SK-N-SH (cell line): ENCODE data around the gene SGMS2. TPM values are rescaled to one million over a fixed set of nuclear protein-coding genes. Genes with fewer than 3 reads are reported as not detected.

Experiments used
- CTCF ChIA-PET: fragments of 300-600, 350-600 bp; formaldehyde crosslinking; extraction: SDS; loops from one replicate; lab custom pipeline; 2021; lab: Yijun Ruan, JAX
- POLR2A ChIA-PET: fragments of 350-600 bp; sonication (Branson Sonifier 250); formaldehyde crosslinking; extraction: SDS; loops from one replicate; lab custom pipeline; 2020; ENCODE audit warnings: antibody characterized with exemption, inconsistent platforms; lab: Yijun Ruan, JAX
- DNase-seq: peaks from one replicate; pipeline ENCODE4 v3.0.0; 2012
- H2AFZ ChIP-seq: fragments of 200-600 bp; sonication (generic); 2 replicates; pipeline ENCODE4 v1.8.1; 2016; ENCODE audit warnings: antibody characterized with exemption, mild to moderate bottlenecking, low read depth
- H3F3A ChIP-seq: fragments of 200-600 bp; sonication (generic); replicated peaks from 2 replicates; pipeline ENCODE3; 2016; ENCODE audit warnings: antibody characterized with exemption, mild to moderate bottlenecking; ENCODE audit not compliant: insufficient read depth
- H3K27ac ChIP-seq, 2 experiments: fragments of 200-500 bp in 1 of 2; fragments of 200-600 bp in 1 of 2; sonication (Bioruptor generic) in 1 of 2; sonication (generic), shearing (Covaris generic) in 1 of 2; 2 replicates each; pipeline versions ENCODE4 v1.5.1 to v1.6.1; 2014 to 2016; ENCODE audit warnings: low read depth in 2 of 2, inconsistent platforms in 1 of 2, low read length in 1 of 2, mild to moderate bottlenecking in 1 of 2, mixed read lengths in 1 of 2
- H3K27me3 ChIP-seq: fragments of 200-600 bp; sonication (generic), shearing (Covaris generic); 2 replicates; pipeline ENCODE4 v1.6.1; 2016; ENCODE audit warnings: mixed run types; ENCODE audit not compliant: insufficient read depth
- H3K36me3 ChIP-seq, 2 experiments: fragments of 200-500 bp in 1 of 2; fragments of 200-600 bp in 1 of 2; sonication (Bioruptor generic) in 1 of 2; sonication (generic) in 1 of 2; replicated peaks in 1 of 2; 2 replicates each; pipeline versions ENCODE3 to v1.5.1; 2014 to 2016; ENCODE audit warnings: low read length in 1 of 2, mild to moderate bottlenecking in 1 of 2; ENCODE audit not compliant: insufficient read depth in 2 of 2, control insufficient read depth in 1 of 2
- H3K4me1 ChIP-seq, 2 experiments: fragments of 200-500 bp in 1 of 2; fragments of 200-600 bp in 1 of 2; sonication (Bioruptor generic) in 1 of 2; sonication (generic), shearing (Covaris generic) in 1 of 2; 2 replicates each; pipeline versions ENCODE4 v1.5.1 to v1.6.1; 2014 to 2016; ENCODE audit warnings: low read depth in 1 of 2, low read length in 1 of 2, mixed run types in 1 of 2; ENCODE audit not compliant: insufficient read depth in 2 of 2, control insufficient read depth in 1 of 2
- H3K4me2 ChIP-seq: fragments of 200-600 bp; sonication (generic), shearing (Covaris generic); 2 replicates; pipeline ENCODE4 v1.6.1; 2017; ENCODE audit warnings: mixed run types
- H3K4me3 ChIP-seq, 2 experiments: fragments of 200-500 bp in 1 of 2; fragments of 200-600 bp in 1 of 2; sonication (Bioruptor generic) in 1 of 2; sonication (generic), shearing (Covaris generic) in 1 of 2; 2 replicates each; pipeline versions ENCODE4 v1.5.1 to v1.8.1; 2014 to 2016; ENCODE audit warnings: low read depth in 2 of 2, inconsistent platforms in 1 of 2, low read length in 1 of 2, mild to moderate bottlenecking in 1 of 2, mixed read lengths in 1 of 2, moderate library complexity in 1 of 2
- H3K79me2 ChIP-seq: fragments of 200-600 bp; sonication (generic); 2 replicates; pipeline ENCODE4 v1.8.1; 2017; ENCODE audit warnings: mild to moderate bottlenecking; ENCODE audit not compliant: insufficient read depth
- H3K9ac ChIP-seq: fragments of 200-600 bp; sonication (generic); 2 replicates; pipeline ENCODE4 v1.6.1; 2017; ENCODE audit warnings: mixed run types
- H3K9me2 ChIP-seq: fragments of 200-600 bp; sonication (generic); 2 replicates; pipeline ENCODE4 v1.6.1; 2017; ENCODE audit warnings: mixed run types
- H3K9me3 ChIP-seq: fragments of 200-600 bp; sonication (generic); 2 replicates; pipeline ENCODE4 v1.6.1; 2017; ENCODE audit warnings: mixed run types, mild to moderate bottlenecking, moderate library complexity
- H4K20me1 ChIP-seq: fragments of 200-600 bp; sonication (generic); 2 replicates; pipeline ENCODE4 v1.6.1; 2017; ENCODE audit warnings: mild to moderate bottlenecking, mixed run types; ENCODE audit not compliant: insufficient read depth
- ELF1 ChIP-seq: IDR thresholded peaks from 2 replicates; pipeline ENCODE4 v1.4.0; 2012
- FOXJ3 ChIP-seq: sonication (generic); formaldehyde crosslinking; IDR thresholded peaks from 2 replicates; pipeline ENCODE4 v1.5.1; 2020; ENCODE audit warnings: mild to moderate bottlenecking, missing genetic modification reagents
- GABPA ChIP-seq: IDR thresholded peaks from 2 replicates; pipeline ENCODE4 v1.4.0; 2012; ENCODE audit warnings: low read depth, mild to moderate bottlenecking
- IRF3 ChIP-seq: fragments of 150-350 bp; IDR thresholded peaks from 2 replicates; pipeline ENCODE4 v1.6.1; 2016; ENCODE audit warnings: mild to moderate bottlenecking, low read depth, low read length
- MEF2A ChIP-seq: IDR thresholded peaks from 2 replicates; pipeline ENCODE4 v1.4.0; 2012; ENCODE audit warnings: low read depth, borderline replicate concordance
- RXRA ChIP-seq: IDR thresholded peaks from 2 replicates; pipeline ENCODE4 v1.4.0; 2012; ENCODE audit warnings: low read depth, mild to moderate bottlenecking, borderline replicate concordance
- WGBS: methylation state at CpG from one replicate; pipeline ENCODE4 v1.1.6; 2017; ENCODE audit warnings: low lambda C conversion rate; 5-methylcytosine and 5-hydroxymethylcytosine counted together
- polyA plus RNA-seq, 3 experiments: library from polyadenylated mRNA; depleted of rRNA; stranded (reverse); fragments of >200 nt; gene quantifications; 2 replicates each; pipeline ENCODE4 v1.2.3, GENCODE V29; 2012
- TF ChIP-seq, protein P1 (sequence below): IDR thresholded peaks from 2 replicates; pipeline ENCODE4 v1.4.0; 2012; ENCODE audit warnings: low read depth, borderline replicate concordance
- TF ChIP-seq, protein P2 (sequence below): IDR thresholded peaks from 2 replicates; pipeline ENCODE4 v1.6.1; 2012; ENCODE audit warnings: mild to moderate bottlenecking, low read depth, low read length, moderate library complexity
- TF ChIP-seq, protein P3 (sequence below): IDR thresholded peaks from 2 replicates; pipeline ENCODE4 v1.4.0; 2012; ENCODE audit warnings: low read depth, borderline replicate concordance
- TF ChIP-seq, protein P4 (sequence below): IDR thresholded peaks from 2 replicates; pipeline ENCODE4 v1.4.0; 2012; ENCODE audit warnings: low read depth

The SGMS2 gene
- polyA plus RNA-seq, 1 of the 3 experiments (the other 2 are of a cell fraction): 0.82 TPM

DNA sequence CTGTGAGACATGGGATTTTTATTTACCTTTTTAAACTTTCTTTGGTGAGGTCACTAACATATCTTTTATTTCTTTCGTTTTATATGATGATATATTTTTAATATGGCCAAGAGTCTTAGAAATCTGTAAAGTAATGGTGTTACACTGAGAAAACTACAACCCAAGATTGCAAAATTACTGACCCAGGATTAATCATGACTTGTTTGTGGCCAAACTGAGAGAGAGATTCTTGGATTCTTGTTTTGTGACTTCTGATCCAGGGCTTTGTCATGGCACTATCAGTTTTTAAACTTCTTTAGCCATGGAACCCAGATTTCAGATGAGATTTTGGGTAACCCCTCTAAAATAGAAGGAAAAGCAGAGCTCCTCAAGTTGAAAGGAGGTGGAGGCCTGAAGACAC is 42.0 kb downstream of the SGMS2 start (continued):
- TF ChIP-seq ELF1 (no peak), MEF2A (no peak), FOXJ3 (CRISPR knock-in tag) (no peak), RXRA (no peak)
- TF ChIP-seq, protein P1, sequence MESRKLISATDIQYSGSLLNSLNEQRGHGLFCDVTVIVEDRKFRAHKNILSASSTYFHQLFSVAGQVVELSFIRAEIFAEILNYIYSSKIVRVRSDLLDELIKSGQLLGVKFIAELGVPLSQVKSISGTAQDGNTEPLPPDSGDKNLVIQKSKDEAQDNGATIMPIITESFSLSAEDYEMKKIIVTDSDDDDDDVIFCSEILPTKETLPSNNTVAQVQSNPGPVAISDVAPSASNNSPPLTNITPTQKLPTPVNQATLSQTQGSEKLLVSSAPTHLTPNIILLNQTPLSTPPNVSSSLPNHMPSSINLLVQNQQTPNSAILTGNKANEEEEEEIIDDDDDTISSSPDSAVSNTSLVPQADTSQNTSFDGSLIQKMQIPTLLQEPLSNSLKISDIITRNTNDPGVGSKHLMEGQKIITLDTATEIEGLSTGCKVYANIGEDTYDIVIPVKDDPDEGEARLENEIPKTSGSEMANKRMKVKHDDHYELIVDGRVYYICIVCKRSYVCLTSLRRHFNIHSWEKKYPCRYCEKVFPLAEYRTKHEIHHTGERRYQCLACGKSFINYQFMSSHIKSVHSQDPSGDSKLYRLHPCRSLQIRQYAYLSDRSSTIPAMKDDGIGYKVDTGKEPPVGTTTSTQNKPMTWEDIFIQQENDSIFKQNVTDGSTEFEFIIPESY: no peak
- TF ChIP-seq, protein P2, sequence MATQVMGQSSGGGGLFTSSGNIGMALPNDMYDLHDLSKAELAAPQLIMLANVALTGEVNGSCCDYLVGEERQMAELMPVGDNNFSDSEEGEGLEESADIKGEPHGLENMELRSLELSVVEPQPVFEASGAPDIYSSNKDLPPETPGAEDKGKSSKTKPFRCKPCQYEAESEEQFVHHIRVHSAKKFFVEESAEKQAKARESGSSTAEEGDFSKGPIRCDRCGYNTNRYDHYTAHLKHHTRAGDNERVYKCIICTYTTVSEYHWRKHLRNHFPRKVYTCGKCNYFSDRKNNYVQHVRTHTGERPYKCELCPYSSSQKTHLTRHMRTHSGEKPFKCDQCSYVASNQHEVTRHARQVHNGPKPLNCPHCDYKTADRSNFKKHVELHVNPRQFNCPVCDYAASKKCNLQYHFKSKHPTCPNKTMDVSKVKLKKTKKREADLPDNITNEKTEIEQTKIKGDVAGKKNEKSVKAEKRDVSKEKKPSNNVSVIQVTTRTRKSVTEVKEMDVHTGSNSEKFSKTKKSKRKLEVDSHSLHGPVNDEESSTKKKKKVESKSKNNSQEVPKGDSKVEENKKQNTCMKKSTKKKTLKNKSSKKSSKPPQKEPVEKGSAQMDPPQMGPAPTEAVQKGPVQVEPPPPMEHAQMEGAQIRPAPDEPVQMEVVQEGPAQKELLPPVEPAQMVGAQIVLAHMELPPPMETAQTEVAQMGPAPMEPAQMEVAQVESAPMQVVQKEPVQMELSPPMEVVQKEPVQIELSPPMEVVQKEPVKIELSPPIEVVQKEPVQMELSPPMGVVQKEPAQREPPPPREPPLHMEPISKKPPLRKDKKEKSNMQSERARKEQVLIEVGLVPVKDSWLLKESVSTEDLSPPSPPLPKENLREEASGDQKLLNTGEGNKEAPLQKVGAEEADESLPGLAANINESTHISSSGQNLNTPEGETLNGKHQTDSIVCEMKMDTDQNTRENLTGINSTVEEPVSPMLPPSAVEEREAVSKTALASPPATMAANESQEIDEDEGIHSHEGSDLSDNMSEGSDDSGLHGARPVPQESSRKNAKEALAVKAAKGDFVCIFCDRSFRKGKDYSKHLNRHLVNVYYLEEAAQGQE: no peak
- TF ChIP-seq, all 33 proteins: peak for 0

DNA sequence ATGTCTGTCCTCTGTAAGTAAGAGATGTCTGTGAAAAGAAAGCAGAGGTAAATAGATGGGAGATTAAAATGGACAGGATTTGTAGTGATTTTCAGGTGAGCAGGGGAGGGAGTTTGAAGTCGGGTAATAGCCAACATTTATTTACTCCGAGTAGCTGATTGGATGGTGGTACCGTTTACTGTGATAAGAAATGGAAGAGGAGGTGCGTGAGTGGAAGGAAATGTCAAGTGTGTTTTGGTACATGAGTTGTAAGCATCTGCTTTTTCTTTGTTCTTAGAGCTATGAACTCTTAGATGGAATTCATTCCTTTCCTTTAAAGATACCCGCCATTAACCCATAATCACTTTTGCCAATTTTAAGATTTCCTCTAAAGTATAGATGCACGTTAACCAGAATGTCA is 45.5 kb downstream of the SGMS2 start:
- DNase-seq: no peak
- Histone ChIP-seq H3K27me3 (peaks cover 27% of the 10 kb centered on the region; the same call in 1 of the 2 replicates), H3K9me3 (no peaks in the 10 kb centered on the region), H2AFZ (no peak overlapping the region), H3K4me2 (no peak overlapping the region), H3K4me3 (no peak overlapping the region), H3F3A (no peaks in the 10 kb centered on the region), H3K79me2 (no peaks in the 10 kb centered on the region), H3K4me1 (no peaks in the 10 kb centered on the region), H3K9me2 (no peaks in the 10 kb centered on the region), H4K20me1 (no peaks in the 10 kb centered on the region)
- POLR2A ChIA-PET: no interaction called here
- WGBS: 17% methylated on average over 6 of the region's 6 CpGs
- TF ChIP-seq RXRA: no peak
- TF ChIP-seq, all 33 proteins: peak for 0
- H3K36me3 ChIP-seq: no peaks in the 10 kb centered on the region
- CTCF ChIA-PET: no interaction called here
- no peak overlapping the region for H3K9ac ChIP-seq
- H3K27ac ChIP-seq: no peak overlapping the region

DNA sequence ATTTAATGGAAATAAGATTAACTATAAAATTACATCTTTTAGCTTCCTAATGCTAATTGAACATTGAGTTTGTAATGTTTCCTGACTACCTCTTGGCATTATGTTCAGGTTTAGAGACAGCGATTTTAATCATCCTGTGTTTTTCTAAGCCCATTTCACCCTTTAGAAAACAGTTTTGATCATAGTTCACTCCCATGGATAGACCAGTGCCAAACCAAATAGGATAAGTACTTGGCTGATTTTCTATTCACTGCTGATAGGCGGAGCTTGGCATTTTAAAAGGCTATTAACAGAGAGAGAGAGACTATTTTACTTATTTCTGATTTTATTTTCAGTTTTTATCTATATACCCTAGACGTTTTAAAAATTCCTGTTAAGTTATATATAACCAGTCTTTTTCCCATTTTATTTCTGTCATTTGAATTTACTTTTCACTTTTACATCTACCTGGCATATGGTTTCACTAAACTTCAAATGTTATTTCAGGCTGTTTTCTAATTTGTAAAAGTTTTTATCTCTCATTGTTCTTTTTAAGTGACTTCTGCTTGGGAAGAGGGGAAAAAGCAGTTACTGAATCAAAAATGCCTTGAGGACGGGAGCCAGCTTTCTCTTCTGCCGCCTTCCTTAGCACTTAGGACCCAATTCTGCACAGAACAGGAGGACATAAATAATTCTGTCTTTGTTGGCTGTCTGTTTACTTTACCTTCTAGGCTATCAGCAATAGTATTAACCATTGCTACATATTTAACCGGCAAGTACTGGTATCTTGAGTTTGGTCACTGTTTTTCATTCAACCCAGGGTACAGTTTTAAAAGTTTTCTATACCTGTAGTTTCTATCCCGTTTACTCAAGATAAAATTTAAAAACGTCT is 46.4 kb downstream of the SGMS2 start:
- no peaks in the 10 kb centered on the region for H3F3A ChIP-seq
- H3K9me2 ChIP-seq: no peaks in the 10 kb centered on the region
- no peaks in the 10 kb centered on the region for H3K9me3 ChIP-seq
- no peak for TF ChIP-seq IRF3
- TF ChIP-seq, protein P3, sequence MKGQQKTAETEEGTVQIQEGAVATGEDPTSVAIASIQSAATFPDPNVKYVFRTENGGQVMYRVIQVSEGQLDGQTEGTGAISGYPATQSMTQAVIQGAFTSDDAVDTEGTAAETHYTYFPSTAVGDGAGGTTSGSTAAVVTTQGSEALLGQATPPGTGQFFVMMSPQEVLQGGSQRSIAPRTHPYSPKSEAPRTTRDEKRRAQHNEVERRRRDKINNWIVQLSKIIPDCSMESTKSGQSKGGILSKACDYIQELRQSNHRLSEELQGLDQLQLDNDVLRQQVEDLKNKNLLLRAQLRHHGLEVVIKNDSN: no peak
- TF ChIP-seq, protein P4, sequence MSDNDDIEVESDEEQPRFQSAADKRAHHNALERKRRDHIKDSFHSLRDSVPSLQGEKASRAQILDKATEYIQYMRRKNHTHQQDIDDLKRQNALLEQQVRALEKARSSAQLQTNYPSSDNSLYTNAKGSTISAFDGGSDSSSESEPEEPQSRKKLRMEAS: no peak
- no peak for TF ChIP-seq GABPA
- TF ChIP-seq, all 33 proteins: peak for 0
- Histone ChIP-seq H3K9ac (no peak overlapping the region), H3K36me3 (no peaks in the 10 kb centered on the region), H3K4me1 (no peaks in the 10 kb centered on the region), H3K4me3 (no peak overlapping the region), H2AFZ (no peak overlapping the region), H3K27ac (no peak overlapping the region), H3K27me3 (peaks cover 27% of the 10 kb centered on the region; the same call in 1 of the 2 replicates), H4K20me1 (no peaks in the 10 kb centered on the region), H3K4me2 (no peak overlapping the region), H3K79me2 (no peaks in the 10 kb centered on the region)
- ChIA-PET CTCF (interaction anchor here (0.9 kb wide), 1 partner anchor 12 kb away, joined by 4 read pairs; no protein-coding TSS in a partner anchor), POLR2A (no interaction called here)
- 7% methylated on average over 8 of the region's 8 CpGs for WGBS
- DNase-seq: no peak
